NCI-H146 (cell line): ENCODE measurements around the gene SPRY2.
A peak's percentile ranks its signal among the peaks of the same experiment; 100 is the strongest.
"Not testable (repeated sequence)": the region's sequence is repeated elsewhere in the genome, so short reads cannot be mapped to it uniquely, and the experiment has no call there.

ENCODE experiments used
- DNase-seq: peaks from one replicate; lab custom pipeline; 2025; lab: John Stamatoyannopoulos, UW

SPRY2 gene, protein sequence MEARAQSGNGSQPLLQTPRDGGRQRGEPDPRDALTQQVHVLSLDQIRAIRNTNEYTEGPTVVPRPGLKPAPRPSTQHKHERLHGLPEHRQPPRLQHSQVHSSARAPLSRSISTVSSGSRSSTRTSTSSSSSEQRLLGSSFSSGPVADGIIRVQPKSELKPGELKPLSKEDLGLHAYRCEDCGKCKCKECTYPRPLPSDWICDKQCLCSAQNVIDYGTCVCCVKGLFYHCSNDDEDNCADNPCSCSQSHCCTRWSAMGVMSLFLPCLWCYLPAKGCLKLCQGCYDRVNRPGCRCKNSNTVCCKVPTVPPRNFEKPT

DNA sequence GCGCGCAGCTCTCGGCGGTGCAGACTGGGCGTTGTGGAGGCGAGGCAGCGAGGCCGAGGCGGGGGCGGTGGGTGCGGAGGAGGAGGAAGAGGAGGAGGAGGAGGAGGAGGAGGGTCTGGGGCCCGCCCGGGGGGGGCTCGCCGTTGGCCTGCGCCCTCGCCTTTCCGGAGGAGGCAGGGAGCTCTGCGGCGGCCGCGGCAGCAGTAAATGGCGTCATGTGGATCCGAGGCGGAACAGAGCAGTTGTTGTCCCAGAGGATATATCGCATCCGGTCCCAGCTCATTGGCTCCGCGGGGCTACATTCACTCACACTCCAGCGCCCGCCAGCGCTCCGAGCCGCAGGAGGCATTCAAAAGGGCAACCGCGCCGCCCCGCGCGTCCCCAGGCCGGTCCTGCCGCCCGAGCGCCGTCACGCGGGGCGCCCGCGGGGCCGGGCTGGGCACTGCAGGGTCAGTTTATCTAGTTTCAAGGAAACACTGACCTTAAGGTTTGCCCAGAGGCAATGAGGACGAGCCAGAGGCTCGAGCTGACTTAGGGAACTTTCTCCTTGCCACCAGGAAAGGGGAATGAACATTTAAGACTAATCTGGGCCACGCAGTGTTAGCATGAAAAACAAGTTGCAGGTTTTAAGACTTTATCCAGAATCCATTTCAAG, at the start of gene SPRY2:
Gene SPRY2, minus strand, starts transcription at position 26 of the 655 bp plus-strand sequence. CDS start 3,421 bp downstream, outside the sequence.
- DNase-seq: peak; percentile 88

DNA sequence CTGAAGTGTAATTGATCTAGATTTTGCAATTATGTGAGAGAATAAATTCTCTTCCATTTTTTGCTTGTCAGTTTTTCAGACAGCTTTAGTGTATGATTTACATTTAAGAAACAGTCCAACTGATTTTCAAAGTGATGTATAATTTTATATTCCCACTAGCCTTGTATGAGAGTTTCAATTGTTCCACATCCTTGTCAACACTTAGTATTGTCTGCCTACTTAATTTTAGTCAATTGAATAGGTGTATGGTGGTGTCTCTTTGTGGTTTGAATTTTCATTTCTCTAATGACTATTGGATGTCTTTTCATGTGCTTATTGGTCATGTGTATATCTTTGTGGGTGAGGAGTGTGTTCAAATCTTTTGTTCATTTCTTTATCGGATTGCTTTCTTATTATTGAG, 49.4 kb upstream of the SPRY2 start:
- no peak for DNase-seq

DNA sequence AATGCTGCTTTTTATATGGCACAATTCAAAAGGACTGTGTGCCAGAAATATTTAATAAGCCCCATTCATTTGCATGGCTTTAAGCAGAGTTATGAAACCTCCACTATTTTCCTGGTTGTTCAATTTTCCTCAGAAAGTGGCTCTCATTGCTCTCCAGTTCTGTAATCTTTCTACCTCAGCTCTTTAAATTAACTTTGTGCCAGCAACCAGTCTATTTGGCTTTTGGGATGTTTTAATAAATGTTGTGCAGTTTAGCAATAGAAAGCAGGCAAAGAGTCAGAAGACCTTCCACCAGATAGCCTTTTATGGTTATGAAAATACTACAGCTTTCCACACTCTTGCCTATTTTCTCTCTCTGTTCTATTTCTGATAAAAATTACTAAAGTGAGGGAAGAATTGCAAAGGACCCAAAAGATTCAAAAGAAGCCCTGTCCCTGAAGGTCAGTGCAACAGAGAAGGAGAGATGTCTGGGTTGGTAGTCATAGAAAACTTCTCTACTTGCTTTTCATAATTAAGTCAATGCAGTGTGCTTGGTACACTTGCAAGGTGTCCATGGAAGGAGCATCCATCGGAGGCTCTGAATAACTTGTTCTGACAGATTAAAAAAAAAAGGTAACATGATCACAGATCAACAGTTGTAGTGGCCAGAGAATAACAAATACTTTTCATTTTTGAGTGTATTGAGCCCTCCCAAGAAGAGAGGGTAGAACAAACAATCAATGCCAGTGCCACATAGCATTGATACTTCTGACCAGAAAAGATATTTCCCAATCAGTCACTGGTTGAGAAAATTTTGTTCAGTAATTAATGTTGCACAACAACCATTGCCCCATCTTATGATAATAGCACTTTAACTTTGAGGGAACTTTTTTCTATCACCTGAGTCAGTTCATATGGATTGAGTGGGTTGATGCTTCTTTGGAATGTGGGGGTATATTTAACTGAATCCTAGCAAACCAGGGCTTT, 48.4 kb upstream of the SPRY2 start:
- DNase-seq: no peak

DNA sequence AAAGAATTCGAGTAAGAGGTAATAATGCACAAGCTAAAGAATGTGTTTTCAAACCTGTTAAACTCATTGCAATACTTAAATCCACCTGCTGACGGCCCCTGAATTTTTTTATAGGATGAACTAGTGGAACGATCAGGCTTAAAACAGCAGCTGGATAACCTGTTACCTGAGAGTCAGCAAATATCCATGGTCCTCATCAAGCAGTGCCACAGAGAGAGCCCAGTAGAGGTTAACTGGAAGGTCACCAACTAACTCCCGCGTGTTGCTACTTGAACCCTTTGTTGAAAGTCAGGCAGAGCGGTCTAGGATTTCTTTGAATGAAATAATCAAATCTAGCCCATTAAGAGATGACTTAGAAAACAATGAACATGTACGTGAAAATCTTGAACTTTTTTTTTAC, 47.6 kb upstream of the SPRY2 start:
- no peak for DNase-seq

DNA sequence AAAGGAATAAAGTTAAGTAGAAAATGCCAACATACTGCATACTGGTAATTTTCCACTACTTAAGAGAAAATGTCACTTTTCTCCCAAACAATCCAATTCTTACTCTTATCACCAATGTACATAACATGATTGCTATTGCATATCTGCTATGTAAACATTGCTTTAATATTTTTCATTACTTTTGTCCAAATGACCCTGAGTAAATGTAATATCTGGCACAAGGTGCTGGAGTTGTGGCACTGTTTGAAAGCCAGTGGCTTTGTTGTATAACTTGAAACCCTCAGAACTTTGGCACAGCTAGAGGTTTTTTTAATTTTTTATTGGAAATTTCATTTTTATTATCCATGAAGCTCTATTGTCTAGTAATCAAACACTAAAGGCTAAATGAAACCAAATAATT, 45.7 kb upstream of the SPRY2 start:
- DNase-seq: no peak

DNA sequence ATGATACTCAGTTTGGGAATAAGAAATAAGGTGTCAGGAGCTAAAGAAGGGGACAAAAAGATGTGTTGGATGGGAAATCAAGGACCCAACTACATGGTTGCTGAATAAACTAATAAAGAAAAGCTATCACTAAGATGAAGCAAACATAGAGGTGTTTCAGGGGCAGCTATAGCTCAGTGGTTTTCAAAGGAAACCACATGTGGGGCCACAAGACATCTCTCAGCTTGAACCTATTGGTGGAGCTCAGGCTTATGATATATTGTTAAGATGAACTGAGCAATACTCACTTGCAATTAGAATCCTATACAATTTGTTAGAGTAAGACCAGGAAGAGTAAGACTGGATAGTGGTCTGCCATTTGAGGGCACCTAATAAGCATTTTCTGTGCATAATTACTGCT, 45.1 kb upstream of the SPRY2 start:
- DNase-seq: no peak

DNA sequence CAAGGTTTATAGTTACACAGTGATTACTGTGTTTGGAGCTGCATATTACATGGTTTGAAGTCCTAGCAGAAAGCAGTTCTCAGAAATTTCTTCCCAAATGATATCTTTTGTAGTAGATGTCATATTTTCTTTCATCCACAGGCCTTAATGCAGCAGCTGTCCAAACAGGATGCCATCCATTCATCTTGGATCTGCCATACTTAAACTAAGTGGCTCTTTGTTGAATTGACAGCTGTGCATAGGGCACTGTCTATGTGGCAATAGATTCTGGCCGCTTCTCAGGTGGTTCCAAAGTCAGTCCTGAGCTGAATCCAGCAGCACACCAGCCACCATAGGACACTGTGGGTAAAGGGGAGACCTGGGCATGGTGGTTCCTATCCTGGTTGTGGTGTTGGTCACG, 41.6 kb upstream of the SPRY2 start:
- DNase-seq: peak; percentile 58

DNA sequence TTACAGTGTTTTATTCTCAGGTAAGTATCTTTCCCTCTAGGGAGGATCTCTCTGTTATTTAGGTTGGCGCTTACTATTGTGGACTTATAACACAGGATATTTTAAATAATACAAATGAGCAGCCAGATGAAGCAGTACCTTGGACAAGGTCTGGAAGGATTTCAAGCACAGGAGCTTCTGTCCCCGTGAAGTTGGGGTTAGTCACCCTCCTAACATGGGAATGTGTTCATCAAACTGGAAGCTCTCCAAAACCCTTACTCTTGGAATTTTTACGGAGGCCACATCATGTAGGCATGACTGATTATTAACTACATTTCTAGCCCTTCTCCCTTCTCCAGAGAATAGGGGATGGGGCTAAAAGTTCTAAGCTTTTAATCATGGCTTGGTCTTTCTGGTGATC, 38.3 kb upstream of the SPRY2 start:
- DNase-seq: no peak

DNA sequence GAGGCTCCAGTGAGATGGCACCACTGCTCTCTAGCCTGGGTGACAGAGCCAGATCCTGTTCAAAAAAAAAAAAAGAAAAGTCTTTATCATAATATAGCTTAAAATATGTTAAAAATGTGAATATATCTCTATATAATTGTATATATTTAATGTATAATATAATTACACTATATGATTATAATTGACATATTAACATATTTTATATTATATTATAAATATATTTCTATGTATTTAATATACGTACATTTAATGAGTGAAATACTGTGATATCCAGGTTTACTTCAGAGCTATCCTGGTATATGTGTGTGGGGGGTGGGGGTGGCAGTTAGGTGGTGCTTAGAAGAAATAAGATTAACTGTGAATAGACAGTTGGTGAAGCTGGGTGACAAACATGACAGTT, 35.6 kb upstream of the SPRY2 start:
- DNase-seq: no peak

DNA sequence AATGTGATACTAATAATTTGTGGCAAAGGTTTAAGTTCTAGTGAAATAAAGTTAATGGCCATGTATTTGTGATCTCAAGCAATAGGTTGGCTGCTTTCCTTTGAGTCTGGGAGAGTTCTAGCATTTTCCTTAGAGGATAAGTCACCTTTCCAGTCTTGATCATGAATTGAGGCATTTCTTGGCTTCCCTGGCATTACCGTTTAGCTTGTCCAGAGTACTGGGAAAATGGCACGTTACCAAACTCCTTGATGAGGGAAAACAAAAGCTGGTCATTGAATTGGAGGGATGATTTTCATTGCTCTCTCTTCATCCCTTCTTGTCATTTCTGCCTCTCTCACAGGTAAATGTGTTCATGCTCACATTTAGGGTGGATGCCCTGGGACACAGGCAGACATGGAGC, 34.0 kb upstream of the SPRY2 start:
- DNase-seq: no peak

DNA sequence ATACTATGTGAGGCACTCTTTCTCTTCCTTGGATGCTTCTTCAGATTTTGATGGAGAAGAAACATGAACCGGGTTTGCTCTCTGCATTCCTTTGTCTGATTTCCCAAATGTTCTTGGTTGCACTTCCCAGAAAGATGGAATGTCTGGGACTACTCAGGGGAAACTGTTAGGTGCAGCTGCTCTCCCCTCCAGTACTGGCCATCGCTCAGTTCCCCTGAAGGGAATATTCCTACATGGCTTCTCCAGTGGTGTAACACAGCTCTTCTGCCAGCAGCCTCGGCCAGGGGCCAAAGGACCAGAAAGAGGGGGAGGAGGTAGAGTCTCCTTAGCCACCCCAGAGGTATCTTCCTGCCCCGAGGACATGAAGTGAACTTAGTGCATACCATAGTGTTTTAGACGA, 33.5 kb upstream of the SPRY2 start:
- no peak for DNase-seq

DNA sequence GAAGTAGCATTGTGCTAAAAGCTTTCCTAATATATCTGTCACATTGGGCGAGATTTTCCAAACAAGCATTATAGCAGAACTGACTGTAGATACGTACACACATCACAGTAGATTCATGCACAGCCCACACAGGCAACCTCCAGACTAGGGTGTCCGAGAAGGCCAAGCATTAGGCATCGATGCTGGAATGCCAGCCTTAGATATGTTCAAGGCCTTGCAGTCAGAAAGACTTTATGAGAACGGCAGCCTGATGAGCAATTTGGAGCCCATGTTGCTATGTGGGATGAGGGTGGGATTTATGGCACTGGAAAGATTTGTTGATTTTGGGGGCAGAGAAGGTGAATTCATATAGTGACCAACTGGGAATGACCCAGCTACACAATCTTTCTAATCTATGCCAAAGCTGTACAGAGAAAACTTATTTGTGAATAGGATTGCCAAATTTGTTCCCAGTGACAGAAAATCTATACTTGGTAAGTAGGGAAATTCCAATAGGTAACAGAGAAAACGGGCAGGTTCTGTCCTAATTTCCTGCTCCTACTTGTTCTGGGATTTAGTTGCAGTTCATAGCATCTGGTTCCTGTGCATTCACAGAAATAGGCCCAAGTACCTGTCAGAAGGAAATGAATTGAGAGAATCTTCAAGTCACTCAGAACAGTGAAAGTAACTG, 31.0 kb upstream of the SPRY2 start:
- no peak for DNase-seq

DNA sequence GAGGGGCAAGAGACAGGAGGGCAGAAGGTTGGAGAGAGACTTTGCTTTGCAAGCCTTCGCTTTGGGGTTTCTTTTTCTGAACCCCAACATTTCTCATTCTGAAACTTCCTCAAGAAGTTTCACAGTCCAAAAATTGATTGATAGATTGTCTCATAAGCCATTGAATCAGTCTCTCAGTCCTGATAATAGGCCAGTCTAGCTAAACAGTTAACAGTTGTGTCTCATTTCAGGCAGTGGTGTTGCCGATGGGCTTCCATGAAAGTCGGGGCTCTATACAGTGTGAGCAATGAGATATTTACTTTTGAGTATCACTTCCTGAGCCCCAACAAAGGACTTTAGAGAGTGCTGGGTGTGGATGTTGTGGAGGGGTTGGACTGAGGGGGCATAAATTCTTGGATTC, 26.5 kb upstream of the SPRY2 start:
- DNase-seq: no peak

DNA sequence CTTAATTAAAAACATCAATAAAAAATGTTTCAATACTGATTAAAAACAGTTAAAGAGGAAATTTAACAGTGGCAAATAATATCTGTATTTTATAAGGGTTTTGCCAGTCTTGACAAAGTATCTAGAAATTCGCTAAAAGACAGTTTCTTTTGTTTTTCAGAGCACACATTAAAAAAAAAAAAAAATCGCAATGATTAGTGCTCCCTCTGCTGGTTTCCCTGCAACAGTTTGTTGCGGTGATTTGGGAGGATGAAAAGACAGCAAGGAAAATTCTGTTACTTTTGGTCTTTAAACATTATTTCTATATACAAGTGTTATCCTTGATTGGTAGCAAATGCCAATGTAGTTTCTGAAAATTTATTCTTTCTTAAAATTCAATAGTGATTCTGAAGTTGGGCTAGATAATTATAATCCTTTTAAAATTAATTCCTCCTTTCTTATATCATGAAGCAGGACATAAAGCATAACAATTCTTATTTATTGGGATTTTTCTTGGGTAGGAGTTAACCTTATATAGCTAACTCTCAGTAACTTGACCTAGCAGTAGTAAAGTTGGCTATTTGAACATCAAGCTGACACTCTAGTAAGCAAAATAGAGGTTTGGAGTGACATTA, 23.1 kb upstream of the SPRY2 start:
- peak; percentile 21 for DNase-seq

DNA sequence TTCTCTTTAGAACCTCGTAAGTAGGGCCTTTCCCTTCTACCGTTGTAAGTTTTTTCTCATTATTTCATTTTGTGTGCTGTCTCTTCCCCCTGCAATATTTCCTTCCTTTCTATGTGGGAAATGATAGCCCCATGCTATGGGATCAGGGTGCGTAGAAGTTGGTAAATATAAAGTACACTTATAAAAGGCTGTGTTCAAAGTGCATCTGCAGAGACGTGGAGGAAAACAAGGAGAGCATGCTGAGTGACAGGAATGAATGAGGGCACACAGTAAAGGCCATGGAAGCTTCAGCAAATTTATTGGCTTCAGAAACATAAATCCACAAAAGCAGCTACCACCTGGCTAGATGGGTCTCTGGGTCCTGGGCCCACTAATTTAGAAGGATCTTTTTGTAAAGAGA, 21.6 kb upstream of the SPRY2 start:
- no peak for DNase-seq

DNA sequence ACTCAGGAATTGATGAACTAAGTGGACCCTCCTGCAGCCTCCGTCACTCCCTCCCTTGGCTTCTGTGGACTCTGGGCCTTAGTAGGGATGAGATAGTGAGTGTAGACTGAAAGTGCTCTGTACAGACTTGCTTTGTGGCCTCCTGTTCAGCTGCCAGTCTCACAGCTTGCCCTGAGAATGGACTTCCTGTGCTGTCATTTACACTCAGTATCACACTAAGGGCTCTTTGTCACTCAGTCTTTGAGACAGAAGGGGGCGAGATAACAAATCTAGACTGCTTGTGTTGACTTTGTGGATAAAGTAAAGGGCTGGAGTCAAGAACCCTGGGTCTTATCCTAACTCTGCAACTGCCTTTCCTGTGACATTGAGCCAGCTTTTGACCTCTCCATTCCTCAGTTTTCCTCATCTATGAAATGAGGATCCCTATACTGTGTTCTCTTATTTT, 21.0 kb upstream of the SPRY2 start:
- peak; percentile 57 for DNase-seq

DNA sequence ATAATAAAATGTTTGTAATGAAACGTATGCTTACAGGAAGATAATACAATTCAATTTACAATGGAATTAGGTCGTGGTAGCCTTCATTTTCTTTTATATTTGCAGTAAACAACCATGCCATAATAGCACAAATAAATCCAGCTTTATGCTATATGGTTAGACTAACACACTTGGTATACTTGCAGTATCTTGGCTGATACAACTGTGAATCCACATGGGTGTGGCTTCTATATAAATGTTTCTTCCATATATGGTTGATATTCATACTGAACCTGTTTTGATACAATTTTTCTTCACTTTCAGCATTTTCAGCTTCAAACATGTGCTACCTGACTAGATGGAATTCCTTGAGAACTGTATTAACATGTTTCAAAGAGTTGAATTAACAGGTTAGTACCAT, 20.4 kb upstream of the SPRY2 start:
- DNase-seq: no peak

DNA sequence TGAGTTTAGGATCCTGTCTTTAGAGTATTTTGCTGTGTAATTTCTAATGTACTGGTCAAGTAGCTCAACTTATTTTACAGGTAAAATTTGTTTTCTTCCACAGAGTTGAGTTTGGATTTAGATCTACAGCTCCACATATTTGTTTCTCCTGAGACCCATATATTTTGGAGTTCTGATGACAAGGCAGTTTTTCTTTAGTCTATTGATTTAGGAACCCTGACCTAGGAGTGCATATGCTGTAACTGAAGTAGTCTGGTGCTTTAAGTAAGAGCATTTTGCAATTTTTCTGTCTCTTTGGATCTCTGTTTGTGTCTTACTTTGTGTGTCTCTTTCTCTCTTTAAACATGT, 19.5 kb upstream of the SPRY2 start:
- DNase-seq: no peak

DNA sequence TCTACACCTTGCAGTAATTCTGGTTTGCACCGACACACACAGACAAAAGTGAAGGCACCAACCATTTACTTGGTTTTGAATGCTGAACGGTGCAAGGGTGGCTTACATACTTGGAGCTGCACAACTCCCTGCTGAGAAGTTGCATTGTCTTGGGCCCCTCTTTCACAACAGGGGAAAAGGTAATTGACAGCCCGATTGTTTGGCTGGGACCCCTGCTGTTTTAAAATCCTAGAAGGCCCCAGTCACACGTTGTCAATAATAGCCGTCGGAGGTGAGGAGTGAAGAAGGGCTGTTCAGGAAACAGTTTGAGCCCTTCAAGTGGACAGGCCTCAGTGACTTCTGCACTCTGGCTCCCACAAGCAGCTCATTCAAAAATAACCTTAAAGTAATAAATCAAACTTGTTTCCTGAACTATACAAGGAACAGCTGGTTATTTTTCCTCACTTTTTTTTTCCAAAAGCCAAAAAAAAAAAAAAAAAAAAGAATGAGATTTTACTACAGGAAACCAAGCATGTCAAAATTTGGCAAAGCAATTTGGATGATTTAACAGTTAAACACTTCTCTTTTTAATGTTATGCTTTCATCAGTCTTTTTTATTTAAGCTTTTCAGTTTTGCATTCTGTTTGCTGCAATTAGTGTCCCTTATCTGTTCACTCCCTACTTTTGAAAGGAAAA, 19.0 kb upstream of the SPRY2 start:
- DNase-seq: peak; percentile 68

DNA sequence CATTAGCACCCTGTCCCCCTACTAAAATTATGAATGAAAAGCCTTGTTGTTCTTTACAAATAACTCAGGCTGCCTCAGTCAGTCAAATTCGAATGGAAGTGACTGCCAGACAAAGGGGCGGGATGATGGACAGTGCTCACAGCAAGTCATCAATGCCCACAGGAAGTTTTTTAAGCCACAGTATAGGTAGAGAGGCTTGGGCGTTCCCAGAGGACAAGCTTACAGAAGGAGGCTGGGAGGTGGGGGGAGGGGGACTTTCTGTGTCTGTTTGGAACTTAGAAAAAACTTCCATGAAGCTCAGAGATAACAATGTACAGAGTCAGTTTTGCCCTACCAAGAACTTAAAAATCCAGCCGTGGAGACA, 18.5 kb upstream of the SPRY2 start:
- peak; percentile 54 for DNase-seq

DNA sequence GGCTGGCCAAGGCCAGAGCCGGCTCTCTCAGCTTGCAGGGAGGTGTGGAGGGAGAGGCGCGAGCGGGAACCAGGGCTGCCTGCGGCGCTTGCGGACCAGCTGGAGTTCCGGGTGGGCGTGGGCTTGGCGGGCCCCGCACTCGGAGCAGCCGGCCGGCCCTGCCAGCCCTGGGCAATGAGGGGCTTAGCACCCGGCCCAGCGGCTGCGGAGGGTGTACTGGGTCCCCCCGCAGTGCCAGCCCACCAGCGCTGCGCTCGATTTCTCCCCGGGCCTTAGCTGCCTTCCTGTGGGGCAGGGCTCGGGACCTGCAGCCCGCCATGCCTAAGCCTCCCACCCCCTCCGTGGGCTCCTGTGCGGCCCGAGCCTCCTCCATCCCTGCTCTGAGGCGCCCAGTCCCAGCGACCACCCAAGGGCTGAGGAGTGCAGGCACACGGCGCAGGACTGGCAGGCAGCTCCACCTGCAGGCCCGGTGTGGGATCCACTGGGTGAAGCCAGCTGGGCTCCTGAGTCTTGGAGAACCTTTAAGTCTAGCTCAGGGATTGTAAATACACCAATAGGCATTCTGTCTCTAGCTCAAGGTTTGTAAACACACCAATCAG, 14.7 kb upstream of the SPRY2 start:
- not testable (repeated sequence) for DNase-seq
